HTR-8/SVneo (cell line): ENCODE data around the gene SMOC1.

Experiments
- DNase-seq: peaks from one replicate; pipeline ENCODE4 v3.0.0; 2011; ENCODE audit warnings: low spot score, mixed read lengths; ENCODE audit not compliant: insufficient read length
- FAIRE-seq: peaks from 2 replicates; lab custom pipeline; 2011; peaks lifted over from hg19 to GRCh38; lab: Jason Lieb, UNC

SMOC1 gene

GRCh38 chr14:69999261-69999674 lies 120.1 kb downstream of the SMOC1 start:
- DNase-seq: peak; percentile 99

GRCh38 chr14:70000601-70001000 lies 121.4 kb downstream of the SMOC1 start:
- FAIRE-seq: peak; percentile 92
- DNase-seq: no peak

More at GRCh38 chr14:69999261-69999674, 120.1 kb downstream of the SMOC1 start:
- no peak for FAIRE-seq

- FAIRE-seq: peak; percentile 77
These were observed 123.6 kb downstream of the SMOC1 start for GRCh38 chr14:70002589-70003346.

GRCh38 chr14:70004791-70005190 lies 125.6 kb downstream of the SMOC1 start:
- no peak for FAIRE-seq
- no peak for DNase-seq

More at GRCh38 chr14:70002589-70003346, 123.6 kb downstream of the SMOC1 start:
- no peak for DNase-seq

- peak; percentile 92 for FAIRE-seq
- no peak for DNase-seq
These were observed 126.1 kb downstream of the SMOC1 start for GRCh38 chr14:70005281-70005805.

GRCh38 chr14:70006699-70007098 lies 127.5 kb downstream of the SMOC1 start:
- FAIRE-seq: peak; percentile 86
- DNase-seq: no peak

GRCh38 chr14:70008284-70009262 lies 129.4 kb downstream of the SMOC1 start:
- DNase-seq (no peak), FAIRE-seq (peak; percentile 68)

GRCh38 chr14:70009961-70010360 lies 130.7 kb downstream of the SMOC1 start:
- DNase-seq (no peak), FAIRE-seq (peak; percentile 52)

- DNase-seq (no peak), FAIRE-seq (peak; percentile 58)
These were observed 131.9 kb downstream of the SMOC1 start for GRCh38 chr14:70011098-70011497.

- DNase-seq: no peak
- peak; percentile 31 for FAIRE-seq
These were observed 132.5 kb downstream of the SMOC1 start for GRCh38 chr14:70011708-70012107.

GRCh38 chr14:70013271-70013873 lies 134.2 kb downstream of the SMOC1 start:
- peak; percentile 86 for FAIRE-seq
- peak; percentile 76 for DNase-seq

- DNase-seq: no peak
- FAIRE-seq: peak; percentile 77
These were observed 135.3 kb downstream of the SMOC1 start for GRCh38 chr14:70014406-70015095.

GRCh38 chr14:70018230-70018629 lies 139.0 kb downstream of the SMOC1 start:
- no peak for DNase-seq
- FAIRE-seq: peak; percentile 31

- DNase-seq: no peak
- peak; percentile 58 for FAIRE-seq
These were observed 139.5 kb downstream of the SMOC1 start for GRCh38 chr14:70018713-70019211.

- DNase-seq (no peak), FAIRE-seq (no peak)
These were observed 140.5 kb downstream of the SMOC1 start for GRCh38 chr14:70019695-70020094.

- DNase-seq: peak; percentile 61
- peak; percentile 87 for FAIRE-seq
These were observed 141.3 kb downstream of the SMOC1 start for GRCh38 chr14:70020352-70021170.

GRCh38 chr14:70021548-70022220 lies 142.5 kb downstream of the SMOC1 start:
- DNase-seq (no peak), FAIRE-seq (no peak)
